Measurements from ENCODE around the gene PCDHGB5.
"Not testable (repeated sequence)": the region's sequence is repeated elsewhere in the genome, so short reads cannot be mapped to it uniquely, and the experiment has no call there.

PCDHGB5 gene

DNA sequence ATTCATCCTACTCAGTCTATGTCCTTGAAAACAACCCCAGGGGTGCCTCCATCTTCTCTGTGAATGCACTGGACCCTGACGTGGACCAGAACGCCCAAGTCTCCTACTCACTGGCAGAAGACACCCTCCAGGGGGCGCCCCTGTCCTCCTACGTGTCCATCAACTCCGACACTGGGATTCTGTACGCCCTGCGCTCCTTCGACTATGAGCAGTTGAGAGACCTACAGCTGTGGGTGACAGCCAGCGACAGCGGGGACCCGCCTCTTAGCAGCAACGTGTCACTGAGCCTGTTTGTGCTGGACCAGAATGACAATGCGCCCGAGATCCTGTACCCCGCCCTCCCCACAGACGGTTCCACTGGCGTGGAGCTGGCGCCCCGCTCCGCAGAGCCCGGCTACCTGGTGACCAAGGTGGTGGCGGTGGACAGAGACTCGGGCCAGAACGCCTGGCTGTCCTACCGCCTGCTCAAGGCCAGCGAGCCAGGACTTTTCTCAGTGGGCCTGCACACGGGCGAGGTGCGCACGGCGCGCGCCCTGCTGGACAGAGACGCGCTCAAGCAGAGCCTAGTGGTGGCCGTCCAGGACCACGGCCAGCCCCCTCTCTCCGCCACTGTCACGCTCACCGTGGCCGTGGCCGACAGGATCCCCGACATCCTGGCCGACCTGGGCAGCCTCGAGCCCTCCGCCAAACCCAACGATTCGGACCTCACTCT, 22.1 kb upstream of the PCDHGB5 start:
- not testable (repeated sequence) for DNase-seq

DNA sequence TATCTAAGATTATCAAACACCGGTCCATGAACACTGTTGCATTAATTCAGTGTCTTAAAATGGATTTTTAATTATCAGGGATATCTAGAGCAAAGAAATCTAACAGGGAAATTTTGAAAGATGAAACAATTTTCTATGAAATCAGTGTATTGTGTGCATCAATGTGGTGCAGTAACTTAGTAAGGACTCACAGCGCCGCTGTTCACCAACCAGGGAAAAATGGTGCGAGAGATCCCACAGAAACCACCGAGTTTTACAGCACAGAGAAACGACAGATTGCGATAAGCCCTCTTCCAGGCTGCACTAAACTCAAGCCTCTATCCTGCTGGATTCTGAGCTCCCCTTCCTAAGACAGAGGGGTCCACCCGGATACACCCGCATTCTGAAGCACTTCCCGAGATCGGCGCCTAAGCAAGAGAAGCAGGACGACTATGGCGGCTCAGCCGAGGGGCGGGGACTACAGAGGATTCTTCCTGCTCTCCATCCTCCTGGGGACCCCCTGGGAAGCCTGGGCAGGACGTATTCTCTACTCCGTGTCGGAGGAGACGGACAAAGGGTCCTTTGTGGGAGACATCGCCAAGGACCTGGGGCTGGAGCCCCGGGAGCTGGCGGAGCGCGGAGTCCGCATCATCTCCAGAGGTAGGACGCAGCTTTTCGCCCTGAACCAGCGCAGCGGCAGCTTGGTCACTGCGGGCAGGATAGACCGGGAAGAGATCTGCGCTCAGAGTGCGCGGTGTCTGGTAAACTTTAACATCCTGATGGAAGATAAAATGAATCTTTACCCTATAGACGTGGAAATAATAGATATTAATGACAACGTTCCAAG, 15.1 kb upstream of the PCDHGB5 start, which contains the start of gene PCDHGA7:
Gene PCDHGA7, plus strand, starts transcription at position 274 of the 826 bp plus-strand sequence. Its CDS starts 158 bp downstream, at position 432.
- DNase-seq, result no peak

- DNase-seq, result no peak
These were observed 14.4 kb upstream of the PCDHGB5 start for GRCh38 chr5:141383345-141383744.

DNA sequence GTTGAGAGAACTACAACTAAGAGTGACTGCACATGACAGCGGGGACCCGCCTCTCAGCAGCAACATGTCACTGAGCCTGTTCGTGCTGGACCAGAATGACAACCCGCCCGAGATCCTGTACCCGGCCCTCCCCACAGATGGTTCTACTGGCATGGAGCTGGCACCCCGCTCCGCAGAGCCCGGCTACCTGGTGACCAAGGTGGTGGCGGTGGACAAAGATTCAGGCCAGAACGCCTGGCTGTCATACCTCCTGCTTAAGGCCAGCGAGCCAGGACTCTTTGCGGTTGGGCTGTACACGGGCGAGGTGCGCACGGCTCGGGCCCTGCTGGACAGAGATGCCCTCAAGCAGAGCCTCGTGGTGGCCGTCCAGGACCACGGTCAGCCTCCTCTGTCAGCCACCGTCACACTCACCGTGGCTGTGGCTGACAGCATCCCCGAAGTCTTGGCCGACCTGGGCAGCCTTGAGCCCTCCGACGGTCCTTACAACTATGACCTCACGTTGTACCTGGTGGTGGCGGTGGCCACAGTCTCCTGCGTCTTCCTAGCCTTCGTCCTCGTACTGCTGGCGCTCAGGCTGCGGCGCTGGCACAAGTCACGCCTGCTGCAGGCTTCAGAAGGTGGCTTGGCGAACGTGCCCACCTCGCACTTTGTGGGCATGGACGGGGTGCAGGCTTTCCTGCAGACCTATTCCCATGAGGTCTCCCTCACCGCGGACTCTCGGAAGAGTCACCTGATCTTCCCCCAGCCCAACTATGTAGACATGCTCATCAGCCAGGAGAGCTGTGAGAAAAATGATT, 13.1 kb upstream of the PCDHGB5 start:
- DNase-seq, result no peak

- DNase-seq, result not testable (repeated sequence)
These were observed 10.0 kb upstream of the PCDHGB5 start, which contains the start of gene PCDHGB4 for GRCh38 chr5:141387557-141388311. PCDHGB4 (plus strand) TSS chr5:141387698; CDS start chr5:141387885, 187 bp downstream.

GRCh38 chr5:141388661-141389060, 9.1 kb upstream of the PCDHGB5 start:
- DNase-seq, result no peak

- DNase-seq, result no peak
These were observed 8.3 kb upstream of the PCDHGB5 start for GRCh38 chr5:141389153-141390042.

- no peak for DNase-seq
These were observed 5.1 kb upstream of the PCDHGB5 start, which contains the start of gene PCDHGA8 for GRCh38 chr5:141392429-141393198. PCDHGA8 (plus strand) TSS chr5:141392633; CDS start chr5:141392814, 181 bp downstream.

DNA sequence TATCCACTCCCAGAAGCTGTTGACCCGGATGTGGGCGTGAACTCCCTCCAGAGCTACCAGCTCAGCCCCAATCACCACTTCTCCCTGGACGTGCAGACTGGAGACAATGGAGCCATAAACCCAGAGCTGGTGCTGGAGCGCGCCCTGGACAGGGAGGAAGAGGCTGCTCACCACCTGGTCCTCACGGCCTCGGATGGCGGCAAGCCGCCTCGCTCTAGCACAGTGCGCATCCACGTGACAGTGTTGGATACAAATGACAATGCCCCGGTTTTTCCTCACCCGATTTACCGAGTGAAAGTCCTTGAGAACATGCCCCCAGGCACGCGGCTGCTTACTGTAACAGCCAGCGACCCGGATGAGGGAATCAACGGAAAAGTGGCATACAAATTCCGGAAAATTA, 4.5 kb upstream of the PCDHGB5 start:
- no peak for DNase-seq

GRCh38 chr5:141394401-141395187, 3.2 kb upstream of the PCDHGB5 start:
- not testable (repeated sequence) for DNase-seq

- DNase-seq, result no peak
These were observed 861 bp downstream of the PCDHGB5 start for GRCh38 chr5:141398608-141399007.

DNA sequence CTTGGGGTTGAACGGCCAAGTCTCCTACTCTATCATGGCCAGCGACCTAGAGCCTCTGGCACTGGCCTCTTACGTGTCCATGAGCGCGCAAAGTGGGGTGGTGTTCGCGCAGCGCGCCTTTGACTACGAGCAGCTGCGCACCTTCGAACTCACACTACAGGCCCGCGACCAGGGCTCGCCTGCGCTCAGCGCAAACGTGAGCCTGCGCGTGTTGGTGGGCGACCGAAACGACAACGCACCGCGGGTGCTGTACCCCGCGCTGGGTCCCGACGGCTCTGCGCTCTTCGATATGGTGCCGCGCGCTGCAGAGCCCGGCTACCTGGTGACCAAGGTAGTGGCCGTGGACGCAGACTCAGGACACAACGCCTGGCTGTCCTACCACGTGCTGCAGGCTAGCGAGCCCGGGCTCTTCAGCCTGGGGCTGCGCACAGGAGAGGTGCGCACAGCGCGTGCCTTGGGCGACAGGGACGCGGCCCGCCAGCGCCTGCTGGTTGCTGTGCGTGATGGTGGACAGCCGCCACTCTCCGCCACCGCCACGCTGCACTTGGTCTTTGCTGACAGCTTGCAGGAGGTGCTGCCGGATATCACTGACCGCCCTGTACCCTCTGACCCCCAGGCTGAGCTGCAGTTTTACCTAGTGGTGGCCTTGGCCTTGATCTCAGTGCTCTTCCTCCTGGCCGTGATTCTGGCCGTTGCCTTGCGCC, 2.0 kb downstream of the PCDHGB5 start:
- no peak for DNase-seq

- DNase-seq, result peak in 1 of 56 donors; percentile 23
These were observed 5.0 kb downstream of the PCDHGB5 start, which contains the start of gene PCDHGA9 for GRCh38 chr5:141402553-141403243. PCDHGA9 (plus strand) TSS chr5:141402778; CDS start chr5:141402953, 175 bp downstream.

DNA sequence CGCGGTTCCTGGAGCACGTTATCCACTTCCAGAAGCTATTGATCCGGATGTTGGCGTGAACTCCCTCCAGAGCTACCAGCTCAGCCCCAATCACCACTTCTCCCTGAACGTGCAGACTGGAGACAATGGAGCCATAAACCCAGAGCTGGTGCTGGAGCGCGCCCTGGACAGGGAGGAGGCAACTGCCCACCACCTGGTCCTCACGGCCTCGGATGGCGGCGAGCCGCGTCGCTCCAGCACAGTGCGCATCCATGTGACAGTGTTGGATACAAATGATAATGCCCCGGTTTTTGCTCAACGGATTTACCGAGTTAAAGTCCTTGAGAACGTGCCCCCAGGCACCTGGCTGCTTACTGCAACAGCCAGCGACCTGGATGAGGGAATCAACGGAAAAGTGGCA, 5.6 kb downstream of the PCDHGB5 start:
- DNase-seq, result no peak

GRCh38 chr5:141407790-141408505, 10.2 kb downstream of the PCDHGB5 start, which contains the start of gene PCDHGB6:
PCDHGB6 (plus strand) TSS chr5:141408021; CDS start chr5:141408203, 182 bp downstream.
- DNase-seq, result peak in 2 of 56 donors; percentile 19

Data from nucleus accumbens (tissue), 56 donors.